Testis (tissue), 3 donors: Measurements from ENCODE around the gene MACROD2. TPM values are rescaled to one million over a fixed set of nuclear protein-coding genes. Genes with fewer than 3 reads are reported as not detected.
"Not testable (repeated sequence)": the region's sequence is repeated elsewhere in the genome, so short reads cannot be mapped to it uniquely, and the experiment has no call there.

ENCODE experiments used
- DNase-seq: peaks from one replicate; pipeline ENCODE4 v3.0.0-alpha.2; 2019
- H3K27ac ChIP-seq, 2 donors: fragments of 200-600 bp; sonication (generic); one replicate each; pipeline ENCODE4 v1.5.1; 2019
- H3K27me3 ChIP-seq: fragments of 200-600 bp; sonication (generic); one replicate; pipeline ENCODE4 v1.5.1; 2019
- H3K36me3 ChIP-seq: fragments of 200-600 bp; sonication (generic); one replicate; pipeline ENCODE4 v1.5.1; 2017; ENCODE audit warnings: low read depth; ENCODE audit errors: missing control alignments
- H3K4me1 ChIP-seq: fragments of 200-600 bp; sonication (generic); one replicate; pipeline ENCODE4 v1.5.1; 2019
- H3K4me3 ChIP-seq, 2 donors: fragments of 200-600 bp; sonication (generic); one replicate each; pipeline ENCODE4 v1.5.1; 2017 to 2019
- H3K9me3 ChIP-seq: fragments of 200-600 bp; sonication (generic); one replicate; pipeline ENCODE4 v1.5.1; 2017
- CTCF ChIP-seq, 3 experiments: fragments of 450-650 bp in 2 of 3; fragments of 200-600 bp in 1 of 3; sonication (generic) in 1 of 3; IDR thresholded peaks; one replicate each; pipeline ENCODE4 v1.5.1; 2016 to 2019; ENCODE audit warnings: antibody characterized with exemption in 3 of 3, mild to moderate bottlenecking in 2 of 3, moderate library complexity in 1 of 3
- POLR2A ChIP-seq: fragments of 450-650 bp; IDR thresholded peaks from one replicate; pipeline ENCODE4 v1.6.1; 2017; ENCODE audit warnings: antibody characterized with exemption, mild to moderate bottlenecking, moderate library complexity
- WGBS, 2 donors: methylation state at CpG; one replicate each; pipeline ENCODE4 v1.1.5; 2018; 5-methylcytosine and 5-hydroxymethylcytosine counted together
- intact Hi-C: fragments of 100-400 bp; cut with DNase I; formaldehyde crosslinking; loops from one replicate; pipeline ENCODE4 v1.15.1; 2023; ENCODE audit warnings: low total_unique reads
- polyA plus RNA-seq: library from polyadenylated mRNA; stranded (reverse); fragments of 350-450 nt; fragmentation: Illumina TruSeq; extraction: RNeasy Lipid Tissue Mini Kit (QIAGEN cat#74804); gene quantifications from one replicate; pipeline ENCODE4 v1.2.3, GENCODE V29; 2014; ENCODE audit warnings: low read depth, low replicate concordance; ENCODE audit not compliant: insufficient read depth
- total RNA-seq, 2 donors: library from RNA; depleted of rRNA; stranded (reverse); fragments of >200 nt; gene quantifications; one replicate each; pipeline ENCODE4 v1.2.3, GENCODE V29; 2016

Gene MACROD2
- total and polyA plus RNA-seq, 3 donors from 2014 or later = 12.6 to 20.6 (median 16.8) TPM

- Histone ChIP-seq H3K27ac (no peak overlapping the region), H3K4me3 (no peak overlapping the region), H3K27me3 (no peaks in the 10 kb centered on the region), H3K4me1 (no peaks in the 10 kb centered on the region), H3K9me3 (no peaks in the 10 kb centered on the region), H3K36me3 (no peaks in the 10 kb centered on the region)
- 97 to 100% methylated on average over 1 of the region's 1 CpG for WGBS, 2 donors
- no peak for TF ChIP-seq CTCF (IDR thresholded peaks at IDR 0.05)
- TF ChIP-seq POLR2A = no peak
- intact Hi-C loops = no loop called here
- no peak for DNase-seq
Observed at GRCh38 chr20:14925300-14925699, 930.0 kb downstream of the MACROD2 start.

- intact Hi-C loops, H3K36me3 ChIP-seq, H3K27ac ChIP-seq, DNase-seq, H3K4me3 ChIP-seq, H3K4me1 ChIP-seq, H3K9me3 ChIP-seq, H3K27me3 ChIP-seq: not testable (repeated sequence)
- 91 to 97% methylated on average over 2 of the region's 2 CpGs for WGBS, 2 donors
Observed at GRCh38 chr20:14926436-14926835, 931.1 kb downstream of the MACROD2 start.

GRCh38 chr20:14928083-14928482, 932.8 kb downstream of the MACROD2 start:
- no peaks in the 10 kb centered on the region for H3K4me1 ChIP-seq
- intact Hi-C loops = no loop called here
- no peak for TF ChIP-seq CTCF (IDR thresholded peaks at IDR 0.05)
- no peak for TF ChIP-seq POLR2A
- H3K27me3 ChIP-seq = no peaks in the 10 kb centered on the region
- no peaks in the 10 kb centered on the region for H3K36me3 ChIP-seq
- H3K4me3 ChIP-seq = no peak overlapping the region
- WGBS, 2 donors = 31 to 37% methylated on average over 3 of the region's 3 CpGs
- no peak for DNase-seq
- no peaks in the 10 kb centered on the region for H3K9me3 ChIP-seq
- H3K27ac ChIP-seq = no peak overlapping the region

GRCh38 chr20:14929388-14929787, 934.1 kb downstream of the MACROD2 start:
- Histone ChIP-seq H3K4me1 (no peaks in the 10 kb centered on the region), H3K27ac (no peak overlapping the region), H3K4me3 (no peak overlapping the region), H3K9me3 (no peaks in the 10 kb centered on the region), H3K27me3 (no peaks in the 10 kb centered on the region), H3K36me3 (no peaks in the 10 kb centered on the region)
- TF ChIP-seq POLR2A = no peak
- no peak for TF ChIP-seq CTCF (IDR thresholded peaks at IDR 0.05)
- no peak for DNase-seq
- 94 to 97% methylated on average over 8 of the region's 8 CpGs for WGBS, 2 donors
- intact Hi-C loops = no loop called here

- H3K27me3 ChIP-seq = no peaks in the 10 kb centered on the region
- intact Hi-C loops = no loop called here
- H3K9me3 ChIP-seq = no peaks in the 10 kb centered on the region
- H3K4me1 ChIP-seq = no peaks in the 10 kb centered on the region
- TF ChIP-seq CTCF (IDR thresholded peaks at IDR 0.05) (no peak), POLR2A (no peak)
- H3K36me3 ChIP-seq = no peaks in the 10 kb centered on the region
- no peak overlapping the region for H3K27ac ChIP-seq
- 95 to 96% methylated on average over 4 of the region's 4 CpGs for WGBS, 2 donors
- DNase-seq = no peak
- no peak overlapping the region for H3K4me3 ChIP-seq
Observed at GRCh38 chr20:14932040-14932439, 936.7 kb downstream of the MACROD2 start.
